Testis (tissue), 3 donors: ENCODE data around the gene GPR157. TPM values are rescaled to one million over a fixed set of nuclear protein-coding genes. Genes with fewer than 3 reads are reported as not detected.

Experiments
- DNase-seq: peaks from one replicate; pipeline ENCODE4 v3.0.0-alpha.2; 2019
- H3K27ac ChIP-seq, 2 donors: fragments of 200-600 bp; sonication (generic); one replicate each; pipeline ENCODE4 v1.5.1; 2019
- H3K27me3 ChIP-seq: fragments of 200-600 bp; sonication (generic); one replicate; pipeline ENCODE4 v1.5.1; 2019
- H3K36me3 ChIP-seq: fragments of 200-600 bp; sonication (generic); one replicate; pipeline ENCODE4 v1.5.1; 2017; ENCODE audit warnings: low read depth; ENCODE audit errors: missing control alignments
- H3K4me1 ChIP-seq: fragments of 200-600 bp; sonication (generic); one replicate; pipeline ENCODE4 v1.5.1; 2019
- H3K4me3 ChIP-seq, 2 donors: fragments of 200-600 bp; sonication (generic); one replicate each; pipeline ENCODE4 v1.5.1; 2017 to 2019
- H3K9me3 ChIP-seq: fragments of 200-600 bp; sonication (generic); one replicate; pipeline ENCODE4 v1.5.1; 2017
- CTCF ChIP-seq, 3 experiments: fragments of 450-650 bp in 2 of 3; fragments of 200-600 bp in 1 of 3; sonication (generic) in 1 of 3; IDR thresholded peaks; one replicate each; pipeline ENCODE4 v1.5.1; 2016 to 2019; ENCODE audit warnings: antibody characterized with exemption in 3 of 3, mild to moderate bottlenecking in 2 of 3, moderate library complexity in 1 of 3
- POLR2A ChIP-seq: fragments of 450-650 bp; IDR thresholded peaks from one replicate; pipeline ENCODE4 v1.6.1; 2017; ENCODE audit warnings: antibody characterized with exemption, mild to moderate bottlenecking, moderate library complexity
- WGBS, 2 donors: methylation state at CpG; one replicate each; pipeline ENCODE4 v1.1.5; 2018; 5-methylcytosine and 5-hydroxymethylcytosine counted together
- intact Hi-C: fragments of 100-400 bp; cut with DNase I; formaldehyde crosslinking; loops from one replicate; pipeline ENCODE4 v1.15.1; 2023; ENCODE audit warnings: low total_unique reads
- polyA plus RNA-seq: library from polyadenylated mRNA; stranded (reverse); fragments of 350-450 nt; fragmentation: Illumina TruSeq; extraction: RNeasy Lipid Tissue Mini Kit (QIAGEN cat#74804); gene quantifications from one replicate; pipeline ENCODE4 v1.2.3, GENCODE V29; 2014; ENCODE audit warnings: low read depth, low replicate concordance; ENCODE audit not compliant: insufficient read depth
- total RNA-seq, 2 donors: library from RNA; depleted of rRNA; stranded (reverse); fragments of >200 nt; gene quantifications; one replicate each; pipeline ENCODE4 v1.2.3, GENCODE V29; 2016

GPR157 gene
- total and polyA plus RNA-seq, 3 donors from 2014 or later: 4.1 to 11.7 (median 8.8) TPM

- 47 to 49% methylated on average over 14 to 17 of the region's 17 CpGs for WGBS, 2 donors
- no peaks in the 10 kb centered on the region for H3K27me3 ChIP-seq
- H3K36me3 ChIP-seq: no peaks in the 10 kb centered on the region
- no peaks in the 10 kb centered on the region for H3K9me3 ChIP-seq
- no peak for DNase-seq
- TF ChIP-seq POLR2A (no peak), CTCF (IDR thresholded peaks at IDR 0.05) (no peak)
- H3K4me3 ChIP-seq: no peak overlapping the region
- H3K27ac ChIP-seq: peak overlapping the region; percentile 9 to 76
- H3K4me1 ChIP-seq: peaks cover 31% of the 10 kb centered on the region
- intact Hi-C loops: no loop called here
These were observed 21.1 kb upstream of the GPR157 start for GRCh38 chr1:9149837-9150581.

GRCh38 chr1:9149151-9149550, 20.2 kb upstream of the GPR157 start:
- H3K4me1 ChIP-seq: peaks cover 31% of the 10 kb centered on the region
- 91 to 94% methylated on average over 3 of the region's 3 CpGs for WGBS, 2 donors
- no peak overlapping the region for H3K4me3 ChIP-seq
- no peaks in the 10 kb centered on the region for H3K9me3 ChIP-seq
- H3K27me3 ChIP-seq: no peaks in the 10 kb centered on the region
- intact Hi-C loops: no loop called here
- H3K27ac ChIP-seq: peak overlapping the region; percentile 9 to 76
- no peaks in the 10 kb centered on the region for H3K36me3 ChIP-seq
- TF ChIP-seq POLR2A: no peak
- no peak for TF ChIP-seq CTCF (IDR thresholded peaks at IDR 0.05)
- DNase-seq: no peak

- WGBS, 2 donors: 67 to 68% methylated on average over 7 to 8 of the region's 8 CpGs
- Histone ChIP-seq H3K4me3 (no peak overlapping the region), H3K4me1 (peaks cover 16% of the 10 kb centered on the region), H3K9me3 (no peaks in the 10 kb centered on the region), H3K27me3 (no peaks in the 10 kb centered on the region), H3K27ac (no peak overlapping the region), H3K36me3 (no peaks in the 10 kb centered on the region)
- TF ChIP-seq POLR2A (no peak), CTCF (IDR thresholded peaks at IDR 0.05) (no peak)
- DNase-seq: no peak
- intact Hi-C loops: no loop called here
These were observed 17.3 kb upstream of the GPR157 start for GRCh38 chr1:9146156-9146555.

- no peaks in the 10 kb centered on the region for H3K36me3 ChIP-seq
- peaks cover 14% of the 10 kb centered on the region for H3K4me1 ChIP-seq
- no peak overlapping the region for H3K4me3 ChIP-seq
- no peak for TF ChIP-seq POLR2A
- TF ChIP-seq CTCF (IDR thresholded peaks at IDR 0.05): no peak
- no peaks in the 10 kb centered on the region for H3K9me3 ChIP-seq
- DNase-seq: no peak
- no peaks in the 10 kb centered on the region for H3K27me3 ChIP-seq
- WGBS, 2 donors: 64 to 87% methylated on average over 5 of the region's 5 CpGs
- no peak overlapping the region for H3K27ac ChIP-seq
- intact Hi-C loops: no loop called here
These were observed 16.8 kb upstream of the GPR157 start for GRCh38 chr1:9145714-9146113.
